ENCODE results near the gene ADGRB2. TPM values are rescaled to one million over a fixed set of nuclear protein-coding genes. Genes with fewer than 3 reads are reported as not detected.

Gene ADGRB2
- total RNA-seq, 2 experiments from 2014 or later = 0.39 to 0.71 TPM

GRCh38 chr1:31718327-31718897 is 45.7 kb downstream of the ADGRB2 start:
- DNase-seq (no peak), ATAC-seq (ENCODE audit: poor library complexity) (no peak)
- Mint-ChIP-seq H3K9me3 (no peaks in the 10 kb centered on the region), H3K27me3 (peaks cover 67% of the 10 kb centered on the region), H3K4me3 (no peak overlapping the region), H3K36me3 (ENCODE audit: low read depth) (no peaks in the 10 kb centered on the region), H3K4me1 (ENCODE audit: low read depth) (peaks cover 21% of the 10 kb centered on the region), H3K27ac (no peak overlapping the region)
- H3K27ac ChIP-seq (ENCODE audit: low read depth in 1 of 2, low read length in 2 of 2) = no peak overlapping the region
- H3K4me1 ChIP-seq (ENCODE audit: insufficient read depth, low read length) = peaks cover 18% of the 10 kb centered on the region
- H3K4me3 ChIP-seq (ENCODE audit: low read length) = no peak overlapping the region
- intact Hi-C loops (cut with DNase I, micrococcal nuclease) = loop anchor here in 1 of 2 experiments (2.0 kb wide), 1 partner anchor 24 kb away; no protein-coding TSS in a partner anchor
- no peaks in the 10 kb centered on the region for H3K36me3 ChIP-seq (ENCODE audit: insufficient read depth, low read length)
- ChIA-PET POLR2A (no interaction called here), CTCF (interaction anchor here (2.1 kb wide), 1 partner anchor 71 kb away, joined by 8 read pairs; no protein-coding TSS in a partner anchor)
- H3K9me3 ChIP-seq (ENCODE audit: control insufficient read depth in 1 of 2, insufficient read depth in 1 of 2, low read length in 2 of 2) = peaks cover 0 to 25% of the 10 kb centered on the region in 2 experiments
- no peak for TF ChIP-seq CTCF (IDR thresholded peaks at IDR 0.05)
- H3K27me3 ChIP-seq (ENCODE audit: control insufficient read depth in 1 of 2, insufficient read depth in 2 of 2, low read length in 2 of 2) = peaks cover 32 to 42% of the 10 kb centered on the region in 2 experiments

DNA sequence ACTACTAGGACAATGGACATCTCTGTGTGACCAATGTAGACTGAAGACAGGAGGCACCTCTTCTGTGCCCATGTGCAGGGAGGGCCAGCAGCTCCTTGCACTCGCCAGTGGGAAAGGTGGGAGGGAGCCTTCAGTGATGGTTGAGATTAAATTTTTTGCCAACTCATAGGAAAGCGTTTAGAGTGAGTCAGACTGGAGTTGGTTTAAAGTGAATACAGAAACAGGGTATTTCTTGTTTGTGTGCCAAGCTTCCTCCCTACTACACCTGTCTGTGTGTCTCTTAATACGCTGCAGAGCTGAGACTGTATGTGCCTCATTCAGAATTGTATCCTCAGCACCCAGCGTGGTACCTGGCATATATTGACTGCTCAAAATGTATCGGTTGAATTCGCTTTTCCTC is 46.8 kb downstream of the ADGRB2 start:
- no peak overlapping the region for H3K27ac ChIP-seq (ENCODE audit: low read depth in 1 of 2, low read length in 2 of 2)
- ATAC-seq (ENCODE audit: poor library complexity) (no peak), DNase-seq (no peak)
- H3K27me3 Mint-ChIP-seq = peaks cover 75% of the 10 kb centered on the region
- no peak overlapping the region for H3K27ac Mint-ChIP-seq
- H3K27me3 ChIP-seq (ENCODE audit: control insufficient read depth in 1 of 2, insufficient read depth in 2 of 2, low read length in 2 of 2) = peaks cover 34 to 42% of the 10 kb centered on the region in 2 experiments
- H3K4me3 Mint-ChIP-seq = no peak overlapping the region
- CTCF ChIA-PET = interaction anchor here (2.1 kb wide), 1 partner anchor 72 kb away, joined by 8 read pairs; no protein-coding TSS in a partner anchor
- no peak for TF ChIP-seq CTCF (IDR thresholded peaks at IDR 0.05)
- no peak overlapping the region for H3K4me3 ChIP-seq (ENCODE audit: low read length)
- intact Hi-C loops (cut with DNase I, micrococcal nuclease) = no loop called here
- no peaks in the 10 kb centered on the region for H3K36me3 ChIP-seq (ENCODE audit: insufficient read depth, low read length)
- H3K9me3 Mint-ChIP-seq = no peaks in the 10 kb centered on the region
- peaks cover 0 to 22% of the 10 kb centered on the region in 2 experiments for H3K9me3 ChIP-seq (ENCODE audit: control insufficient read depth in 1 of 2, insufficient read depth in 1 of 2, low read length in 2 of 2)
- peaks cover 21% of the 10 kb centered on the region for H3K4me1 Mint-ChIP-seq (ENCODE audit: low read depth)
- POLR2A ChIA-PET = no interaction called here
- H3K4me1 ChIP-seq (ENCODE audit: insufficient read depth, low read length) = peaks cover 18% of the 10 kb centered on the region
- no peaks in the 10 kb centered on the region for H3K36me3 Mint-ChIP-seq (ENCODE audit: low read depth)

- peaks cover 0 to 17% of the 10 kb centered on the region in 2 experiments for H3K9me3 ChIP-seq (ENCODE audit: control insufficient read depth in 1 of 2, insufficient read depth in 1 of 2, low read length in 2 of 2)
- peaks cover 18% of the 10 kb centered on the region for H3K4me1 ChIP-seq (ENCODE audit: insufficient read depth, low read length)
- no peaks in the 10 kb centered on the region for H3K9me3 Mint-ChIP-seq
- no peak overlapping the region for H3K4me3 ChIP-seq (ENCODE audit: low read length)
- intact Hi-C loops (cut with DNase I, micrococcal nuclease) = loop anchor here in 1 of 2 experiments (2.0 kb wide), 1 partner anchor 73 kb away; no protein-coding TSS in a partner anchor
- H3K36me3 Mint-ChIP-seq (ENCODE audit: low read depth) = no peaks in the 10 kb centered on the region
- no peak for DNase-seq
- ATAC-seq (ENCODE audit: poor library complexity) = no peak
- H3K27ac ChIP-seq (ENCODE audit: low read depth in 1 of 2, low read length in 2 of 2) = no peak overlapping the region
- peaks cover 21% of the 10 kb centered on the region for H3K4me1 Mint-ChIP-seq (ENCODE audit: low read depth)
- ChIA-PET POLR2A (interaction anchor here (0.6 to 0.9 kb wide), 2 partner anchors 71 to 405 kb away, joined by 3 to 4 read pairs; partner anchors contain the start of gene PEF1), CTCF (interaction anchor here (0.6 to 2.5 kb wide), 2 partner anchors 74 to 78 kb away, joined by 3 to 11 read pairs; no protein-coding TSS in a partner anchor)
- no peaks in the 10 kb centered on the region for H3K36me3 ChIP-seq (ENCODE audit: insufficient read depth, low read length)
- H3K27me3 ChIP-seq (ENCODE audit: control insufficient read depth in 1 of 2, insufficient read depth in 2 of 2, low read length in 2 of 2) = peaks cover 36 to 42% of the 10 kb centered on the region in 2 experiments
- peaks cover 73% of the 10 kb centered on the region for H3K27me3 Mint-ChIP-seq
- no peak for TF ChIP-seq CTCF (IDR thresholded peaks at IDR 0.05)
- H3K4me3 Mint-ChIP-seq = peak overlapping the region; percentile 77
- no peak overlapping the region for H3K27ac Mint-ChIP-seq
These were observed 48.3 kb downstream of the ADGRB2 start for GRCh38 chr1:31715873-31716220.

Data from CD4-positive, alpha-beta T cell (primary cell).